COLO668 (cell line): ENCODE results near the gene HAUS1.
A peak's percentile ranks its signal among the peaks of the same experiment; 100 is the strongest.
"Not testable (repeated sequence)": the region's sequence is repeated elsewhere in the genome, so short reads cannot be mapped to it uniquely, and the experiment has no call there.

Experiments
- DNase-seq: peaks from one replicate; lab custom pipeline; 2025; ENCODE audit not compliant: unreplicated experiment; lab: John Stamatoyannopoulos, UW

The HAUS1 gene

DNA sequence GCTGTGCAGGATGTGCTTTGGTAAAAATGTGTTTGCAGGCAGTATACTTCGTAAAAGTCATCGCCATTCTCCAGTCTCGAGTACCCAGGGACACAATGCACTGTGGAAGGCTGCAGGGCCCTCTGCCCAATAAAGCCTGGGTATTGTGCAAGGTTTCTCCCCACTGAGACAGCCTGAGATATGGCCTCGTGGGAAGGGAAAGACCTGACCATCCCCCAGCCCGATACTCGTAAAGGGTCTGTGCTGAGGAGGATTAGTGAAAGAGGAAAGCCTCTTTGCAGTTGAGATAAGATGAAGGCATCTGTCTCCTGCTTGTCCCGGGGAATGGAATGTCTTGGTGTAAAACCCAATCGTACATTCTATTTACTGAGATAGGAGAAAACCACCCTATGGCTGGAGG, 15.7 kb upstream of the HAUS1 start:
- not testable (repeated sequence) for DNase-seq

DNA sequence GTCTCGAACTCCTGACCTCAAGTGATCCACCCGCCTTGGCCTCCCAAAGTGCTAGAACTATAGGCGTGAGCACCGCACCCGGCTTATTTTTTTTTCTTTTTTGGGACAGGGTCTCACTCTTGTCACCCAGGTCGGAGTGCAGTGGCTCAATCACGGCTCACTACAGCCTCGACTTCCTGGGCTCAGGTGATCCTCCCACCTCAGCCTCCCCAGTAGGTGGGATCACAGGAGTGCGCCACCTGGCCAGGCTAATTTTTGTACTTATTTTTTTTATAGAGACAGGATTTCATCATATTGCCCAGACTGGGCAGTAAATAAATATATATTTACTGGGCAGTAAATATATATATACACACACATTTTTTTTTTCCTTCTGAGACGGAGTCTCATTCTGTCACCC, 8.7 kb upstream of the HAUS1 start:
- DNase-seq = no peak

DNA sequence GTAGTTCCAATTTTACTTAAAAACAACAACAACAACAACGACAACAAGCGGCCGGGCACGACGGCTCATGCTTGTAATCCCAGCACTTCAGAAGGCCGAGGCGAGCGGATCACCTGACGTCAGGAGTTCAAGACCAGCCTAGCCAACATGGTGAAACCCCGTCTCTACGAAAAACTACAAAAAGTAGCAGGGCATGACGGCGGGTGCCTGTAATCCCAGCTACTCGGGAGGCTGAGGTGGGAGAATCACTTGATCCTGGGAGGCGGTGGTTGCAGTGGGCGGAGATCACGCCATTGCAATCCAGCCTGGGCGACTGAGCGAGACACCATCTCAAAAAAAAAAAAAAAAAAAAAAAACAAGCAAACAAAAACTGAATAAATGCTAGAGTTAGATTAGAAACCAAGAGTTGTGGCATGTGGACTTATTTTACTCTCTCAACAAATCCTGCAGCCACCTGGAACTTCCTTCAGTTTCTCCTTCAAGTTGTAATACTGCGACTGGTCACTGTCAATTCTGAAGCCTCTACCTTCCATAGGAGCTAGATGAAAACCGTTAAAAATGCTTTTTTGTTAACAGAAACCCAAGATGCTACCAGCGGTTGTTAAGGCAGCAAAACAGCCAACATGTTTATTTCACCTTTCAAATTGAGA, 7.4 kb upstream of the HAUS1 start:
- peak; percentile 35 for DNase-seq

DNA sequence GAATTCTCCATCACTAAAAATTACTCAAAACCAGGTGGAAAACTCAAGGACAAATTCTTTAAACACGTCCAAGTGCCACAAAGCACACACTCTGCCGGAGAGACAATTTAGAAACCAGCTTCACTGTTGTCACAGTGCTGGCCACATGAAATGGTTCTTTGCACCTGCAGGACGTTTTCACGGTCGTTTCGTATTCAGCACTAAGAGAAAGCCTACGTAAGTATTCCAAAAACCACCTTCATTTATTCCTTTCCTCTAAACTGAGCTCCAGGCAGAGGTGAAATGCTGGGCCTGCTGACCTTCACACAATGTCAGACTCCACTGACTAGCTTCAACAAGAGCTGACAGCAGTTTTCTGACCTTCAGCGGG, 6.8 kb upstream of the HAUS1 start:
- DNase-seq = no peak

DNA sequence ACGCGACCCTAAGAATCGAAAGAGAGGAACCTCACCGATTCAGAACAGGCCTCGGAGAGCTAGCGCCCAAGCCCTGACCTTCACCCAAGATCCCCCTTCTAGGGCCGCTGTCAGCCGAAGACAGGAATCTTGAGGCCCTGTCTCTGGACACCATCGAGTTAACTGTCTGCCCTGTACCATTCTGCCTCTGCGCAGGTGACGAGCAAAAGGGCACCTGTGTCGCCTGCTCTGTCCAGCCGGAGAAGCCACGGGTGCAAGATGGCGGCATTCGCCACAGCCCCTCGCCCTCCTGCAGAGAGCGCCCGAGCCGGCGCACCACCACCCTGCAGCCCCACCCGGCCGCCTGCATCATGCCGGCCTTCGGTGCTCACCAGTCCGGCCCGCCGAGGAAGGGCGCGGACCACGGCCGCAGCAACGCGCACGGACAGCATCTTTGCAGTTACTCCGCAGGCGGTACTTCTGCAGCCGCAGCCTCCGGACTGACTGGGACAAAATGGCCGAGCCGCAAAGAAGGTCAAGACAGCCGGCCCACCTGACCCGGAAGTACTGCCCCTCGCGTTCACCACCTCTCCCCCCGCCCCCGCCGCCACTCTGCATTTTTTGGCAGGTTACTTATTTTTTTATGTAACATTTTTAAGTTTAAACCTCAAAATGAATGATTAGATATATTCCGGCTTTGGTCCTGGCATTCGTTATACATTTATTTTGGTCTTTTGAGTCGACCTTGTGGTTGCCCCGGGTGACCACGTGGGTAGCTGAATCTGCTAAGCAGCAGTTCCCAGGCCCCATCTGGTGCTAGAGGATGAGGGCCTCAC, 6.2 kb upstream of the HAUS1 start, which contains the start of gene ATP5F1A:
TSS of gene ATP5F1A (minus strand) at position 496 of the 815 bp plus-strand sequence. CDS start at position 431, 65 bp downstream.
- peak; percentile 88 for DNase-seq

DNA sequence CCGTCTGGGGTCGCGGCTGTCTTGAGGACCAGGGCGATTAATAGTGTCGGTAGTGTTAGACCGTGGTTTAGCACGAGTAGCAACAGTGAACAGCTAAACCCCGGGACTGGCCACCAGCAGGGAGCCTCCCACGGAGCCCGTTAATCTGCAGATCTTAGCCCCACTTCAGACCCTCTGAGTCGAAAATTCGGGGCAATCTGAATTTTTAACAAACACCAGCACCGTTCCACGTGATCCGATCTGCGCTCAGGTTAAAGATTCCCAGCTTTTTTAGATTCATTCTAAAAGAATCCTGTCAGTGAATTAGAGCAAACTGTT, 5.6 kb upstream of the HAUS1 start:
- DNase-seq = no peak

DNA sequence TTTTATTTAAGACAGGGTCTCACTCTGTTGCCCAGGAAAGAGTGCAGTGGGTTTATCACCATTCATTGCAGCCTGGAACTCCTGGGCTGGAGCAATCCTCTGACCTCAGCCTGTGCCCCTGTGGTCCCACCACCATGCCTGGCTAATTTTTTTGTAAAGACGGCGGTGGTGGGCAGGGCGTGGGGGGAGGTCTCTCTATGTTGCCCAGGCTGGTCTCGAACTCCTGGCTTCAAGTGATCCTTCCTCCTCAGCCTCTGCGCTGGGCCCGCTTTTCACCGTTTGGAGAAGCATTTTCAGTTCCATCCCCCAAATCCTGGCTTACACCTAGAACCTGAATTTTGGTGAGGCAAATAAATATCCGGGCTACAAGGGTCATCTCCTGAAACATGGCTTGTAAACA, 4.7 kb upstream of the HAUS1 start:
- DNase-seq = no peak

DNA sequence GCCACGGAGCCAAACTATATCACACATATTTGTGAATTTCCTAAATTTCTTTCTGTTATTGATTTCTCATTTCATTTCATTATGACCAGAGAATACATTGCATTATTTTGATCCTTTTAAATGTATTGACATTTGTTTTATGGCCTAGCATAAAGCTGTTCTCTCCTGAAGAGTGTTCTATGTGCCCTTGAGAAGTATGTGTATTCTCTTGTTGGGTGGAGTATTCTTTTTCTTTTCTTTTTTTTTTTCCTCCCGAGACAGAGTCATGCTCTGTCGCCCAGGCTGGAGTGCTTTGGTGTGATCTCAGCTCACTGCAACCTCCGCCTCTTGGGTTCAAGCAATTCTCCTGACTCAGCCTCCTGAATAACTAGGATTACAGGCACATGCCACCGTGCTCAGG, 5.2 kb downstream of the HAUS1 start:
- no peak for DNase-seq

DNA sequence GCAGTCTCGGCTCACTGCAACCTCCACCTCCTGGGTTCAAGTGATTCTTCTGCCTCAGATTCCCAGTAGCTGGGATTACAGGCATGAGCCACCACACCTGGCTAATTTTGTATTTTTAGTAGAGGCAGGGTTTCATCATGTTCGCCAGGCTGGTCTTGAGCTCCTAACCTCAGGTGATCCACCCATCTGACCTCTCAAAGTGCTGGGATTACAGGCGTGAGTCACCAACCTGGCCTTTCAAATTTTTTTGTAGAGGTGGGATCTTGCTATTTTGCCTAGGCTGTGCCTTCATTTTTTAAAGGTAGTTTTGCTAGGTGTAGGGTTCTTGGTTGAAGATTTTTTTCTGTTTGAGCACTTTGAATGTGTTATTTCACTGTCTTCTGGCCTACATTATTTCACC, 6.2 kb downstream of the HAUS1 start:
- no peak for DNase-seq

DNA sequence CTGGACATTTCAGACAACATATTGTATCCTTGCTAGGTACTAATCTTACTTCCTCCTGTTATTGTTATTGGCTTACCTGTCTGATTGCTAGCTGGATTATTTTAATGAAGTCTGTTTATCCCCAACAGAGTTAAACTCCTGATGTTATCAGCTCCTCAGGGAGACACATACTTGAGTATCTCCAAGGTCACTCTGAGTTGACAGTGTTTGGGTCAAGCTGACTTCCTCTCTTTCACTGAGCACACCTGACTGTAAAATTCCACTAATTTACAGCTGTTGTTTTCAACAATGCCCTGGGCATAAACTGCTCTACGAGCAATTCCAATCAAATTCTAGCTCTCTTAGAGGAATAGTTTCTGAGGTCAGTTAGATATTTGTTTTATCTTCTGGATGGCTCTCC, 9.6 kb downstream of the HAUS1 start:
- no peak for DNase-seq

DNA sequence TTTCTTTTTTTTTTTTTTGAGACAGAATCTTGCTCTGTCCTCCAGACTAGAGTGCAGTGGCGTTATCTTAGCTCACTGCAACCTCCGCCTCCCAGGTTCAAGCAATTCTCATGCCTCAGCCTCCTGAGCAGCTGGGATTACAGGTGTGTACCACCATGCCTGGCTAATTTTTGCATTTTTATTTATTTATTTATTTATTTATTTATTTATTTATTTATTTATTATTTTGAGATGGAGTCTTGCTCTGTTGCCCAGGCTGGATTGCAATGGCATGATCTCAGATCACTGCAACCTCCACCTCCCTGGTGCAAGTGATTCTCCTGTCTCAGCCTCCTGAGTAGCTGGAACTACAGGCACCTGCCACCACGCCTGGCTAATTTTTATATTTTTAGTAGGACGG, 22.4 kb downstream of the HAUS1 start:
- DNase-seq = not testable (repeated sequence)

DNA sequence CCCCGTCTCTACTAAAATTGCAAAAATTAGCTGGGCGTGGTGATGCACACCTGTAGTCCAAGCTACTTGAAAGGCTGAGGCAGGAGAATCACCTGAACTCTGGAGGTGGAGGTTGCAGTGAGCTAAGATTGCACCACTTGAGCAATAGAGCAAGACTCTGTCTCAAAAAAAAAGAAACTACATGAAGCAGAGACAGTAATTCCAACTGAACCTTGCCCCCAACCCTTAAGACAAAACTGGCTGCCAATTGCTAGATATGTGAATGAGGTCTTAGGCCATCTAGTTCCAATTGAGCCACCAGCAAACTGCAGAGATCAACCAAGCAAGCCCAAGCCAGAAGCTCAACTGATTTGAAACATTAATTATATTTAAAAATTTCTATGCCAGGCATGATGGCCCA, 25.9 kb downstream of the HAUS1 start:
- no peak for DNase-seq

DNA sequence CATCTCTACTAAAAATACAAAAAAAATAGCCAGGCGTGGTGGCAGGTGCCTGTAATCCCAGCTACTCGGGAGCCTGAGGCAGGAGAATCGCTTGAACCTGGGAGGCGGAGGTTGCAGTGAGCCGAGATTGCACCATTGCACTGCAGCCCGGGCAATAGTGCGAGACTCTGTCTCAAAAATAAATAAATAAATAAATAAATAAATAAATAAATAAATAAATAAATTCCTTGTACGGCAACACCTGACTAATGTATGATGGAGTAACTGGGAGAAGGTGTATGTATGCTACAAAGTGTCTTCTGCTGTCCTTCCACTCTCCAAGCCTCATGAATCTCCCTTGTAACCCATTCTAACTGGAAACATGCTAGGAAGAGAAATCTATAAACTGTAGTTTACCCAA, 26.4 kb downstream of the HAUS1 start:
- not testable (repeated sequence) for DNase-seq

DNA sequence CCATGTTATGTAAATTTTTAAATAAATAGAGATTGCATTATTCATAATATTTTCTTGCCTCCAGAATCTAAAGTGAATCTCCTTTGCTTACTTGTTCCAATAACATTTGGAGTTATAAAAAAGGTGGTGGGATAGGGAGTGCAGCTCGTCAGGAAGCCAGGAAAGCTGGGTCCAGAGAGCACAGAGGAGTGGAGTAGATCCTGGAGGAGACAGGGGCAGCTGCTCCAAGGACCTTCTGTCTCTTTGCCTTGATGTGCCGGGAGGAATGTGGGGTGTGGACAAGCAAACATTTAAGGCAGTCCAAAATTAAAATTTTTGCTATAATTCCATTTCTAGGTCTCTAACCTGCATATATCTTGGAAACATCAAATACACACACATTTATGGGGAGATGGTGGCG, 29.3 kb downstream of the HAUS1 start:
- DNase-seq = no peak

DNA sequence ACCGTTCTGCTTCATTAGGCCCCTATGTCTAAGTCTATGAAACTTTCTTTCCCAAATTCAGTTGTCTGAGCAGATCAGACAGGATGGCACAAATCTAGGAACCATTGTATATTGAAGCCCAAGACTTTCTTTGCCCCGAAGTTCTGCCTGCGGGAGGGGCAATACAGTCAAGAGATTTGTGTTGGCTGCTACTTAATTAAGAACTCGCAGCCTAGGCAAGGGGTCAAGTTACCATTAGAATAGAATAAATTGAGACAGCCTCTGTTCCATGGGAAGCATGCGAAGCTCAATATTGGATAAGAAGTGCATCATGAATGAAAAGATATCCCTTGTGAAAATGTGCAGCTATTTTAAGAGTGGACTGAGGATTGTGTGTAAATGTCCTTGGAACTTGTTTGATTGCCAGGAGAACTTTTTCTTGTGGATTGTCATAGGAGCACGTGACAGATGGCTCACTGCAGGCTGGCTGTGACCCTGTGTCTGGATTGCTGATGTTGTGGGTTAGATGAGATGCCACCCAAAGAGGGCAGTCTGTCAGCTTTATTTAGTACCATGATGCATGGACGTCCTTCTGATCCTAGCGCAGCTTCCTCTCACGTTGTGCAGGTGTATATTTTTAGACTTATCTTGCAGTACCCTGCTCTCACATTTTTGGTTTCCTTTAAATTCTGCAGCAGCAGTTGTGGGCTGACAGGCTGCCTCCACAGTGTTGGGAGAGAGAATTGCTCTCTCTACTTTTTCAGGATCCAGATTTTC, 30.9 kb downstream of the HAUS1 start:
- no peak for DNase-seq

DNA sequence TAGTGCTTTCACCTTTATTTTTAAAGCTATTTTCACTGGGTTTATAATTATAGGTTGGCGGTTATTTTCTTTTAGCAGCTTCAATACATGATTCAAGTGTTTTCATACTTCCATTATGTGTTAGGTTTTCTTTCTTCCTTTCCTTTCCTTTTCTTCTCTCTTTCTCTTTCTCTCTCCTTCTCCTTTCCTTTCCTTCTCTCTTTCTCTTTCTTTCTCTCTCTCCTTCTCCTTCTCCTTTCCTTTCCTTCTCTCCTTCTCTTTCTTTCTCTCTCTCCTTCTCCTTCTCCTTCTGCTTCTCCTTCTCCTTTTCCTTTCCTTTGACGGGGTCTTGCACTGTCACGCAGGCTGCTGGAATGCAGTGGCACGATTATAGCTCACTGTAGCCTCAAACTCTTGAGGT, 36.0 kb downstream of the HAUS1 start:
- no peak for DNase-seq

DNA sequence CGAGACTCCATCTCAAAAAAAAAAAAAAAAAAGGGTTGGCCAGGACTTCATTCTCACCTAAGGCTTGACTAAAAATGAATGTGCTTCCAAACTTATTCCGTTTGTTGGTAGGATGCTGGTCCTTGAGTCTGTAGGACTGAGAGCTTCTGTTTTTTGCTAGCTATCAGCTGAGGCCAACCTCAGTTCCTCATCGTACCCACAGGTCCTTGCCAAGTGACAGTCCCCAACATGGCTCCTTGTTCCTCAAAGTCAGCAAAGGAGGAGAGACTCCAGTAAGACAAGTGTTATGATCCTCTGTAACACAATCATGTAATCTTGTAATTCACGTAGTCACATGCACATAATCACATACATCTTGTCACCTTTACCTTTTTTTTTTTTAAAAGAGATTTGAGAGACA, 37.0 kb downstream of the HAUS1 start:
- no peak for DNase-seq

DNA sequence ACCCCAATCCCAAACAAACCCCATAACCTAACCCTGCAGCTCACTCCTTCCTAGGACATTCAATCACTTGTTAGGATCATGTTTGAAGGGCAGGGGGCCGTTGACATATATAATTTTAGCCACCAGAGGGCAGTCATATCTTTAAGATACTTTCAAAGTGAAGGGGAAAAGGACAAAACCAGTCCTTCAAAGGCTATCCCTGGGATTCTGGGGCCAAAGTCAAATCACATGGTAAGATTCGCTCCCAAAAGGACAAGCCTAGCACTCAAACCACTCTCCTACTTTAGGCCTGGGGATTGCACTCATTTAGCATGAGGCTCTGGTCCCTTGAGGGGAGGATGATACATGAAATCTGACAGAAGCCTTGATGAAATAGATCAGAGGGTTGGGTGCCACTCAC, 44.6 kb downstream of the HAUS1 start:
- peak; percentile 42 for DNase-seq

DNA sequence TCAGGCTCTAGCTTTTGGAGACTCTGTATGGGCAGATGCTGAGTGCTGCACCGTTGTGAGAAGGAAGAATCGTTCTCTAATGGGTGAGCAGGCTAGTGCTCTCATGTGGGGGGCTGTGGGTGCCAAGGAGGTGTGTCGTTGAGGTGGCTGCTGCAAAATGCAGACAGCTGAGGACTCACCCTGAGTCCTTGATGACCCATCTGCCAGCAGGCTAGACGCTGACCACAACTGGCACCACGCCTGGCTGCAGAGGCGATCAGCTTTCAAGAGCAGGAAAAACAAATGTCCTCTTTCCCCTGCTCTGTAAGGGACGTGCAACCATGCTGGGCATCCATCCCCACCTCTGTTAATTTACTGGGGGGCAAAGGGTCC, 48.2 kb downstream of the HAUS1 start:
- peak; percentile 35 for DNase-seq

DNA sequence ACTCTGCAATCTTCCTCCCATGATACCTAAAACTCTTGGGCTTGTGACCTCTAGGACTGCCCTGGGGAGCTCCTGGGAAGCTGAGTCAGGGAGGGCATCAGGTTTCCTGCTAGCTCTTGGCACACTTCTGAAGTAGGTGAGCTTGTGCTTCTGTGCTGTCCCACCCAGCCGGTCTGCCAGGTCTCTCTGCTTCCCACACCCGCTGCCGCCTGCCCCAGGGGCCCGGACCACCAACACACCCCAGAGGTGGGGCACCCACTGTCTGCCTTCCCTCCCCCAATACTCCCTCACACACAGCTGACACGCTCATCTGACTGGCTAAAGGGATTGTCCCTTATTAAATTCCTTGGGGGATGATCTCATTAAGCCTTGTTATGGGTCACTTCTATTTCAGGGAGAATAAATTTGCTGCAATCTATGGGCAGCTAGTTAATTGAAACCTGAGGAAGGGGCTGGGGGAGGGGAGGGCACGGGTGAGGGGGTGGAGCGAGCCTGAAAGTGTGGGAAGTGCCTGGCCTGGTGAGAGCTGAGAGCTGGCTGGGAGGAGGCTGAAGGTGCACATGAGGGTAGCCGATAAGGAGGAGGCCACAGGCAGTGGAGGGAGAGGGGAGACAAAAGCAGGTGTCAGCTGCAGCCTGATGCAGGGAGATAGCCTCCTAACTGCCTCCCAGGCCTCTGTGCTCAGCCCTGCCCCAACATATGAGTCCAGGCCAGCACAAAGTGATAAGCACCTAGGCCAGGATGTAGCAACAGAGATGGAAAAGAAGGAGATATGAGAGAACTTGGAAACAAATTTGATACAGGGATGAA, 48.8 kb downstream of the HAUS1 start:
- DNase-seq = no peak

DNA sequence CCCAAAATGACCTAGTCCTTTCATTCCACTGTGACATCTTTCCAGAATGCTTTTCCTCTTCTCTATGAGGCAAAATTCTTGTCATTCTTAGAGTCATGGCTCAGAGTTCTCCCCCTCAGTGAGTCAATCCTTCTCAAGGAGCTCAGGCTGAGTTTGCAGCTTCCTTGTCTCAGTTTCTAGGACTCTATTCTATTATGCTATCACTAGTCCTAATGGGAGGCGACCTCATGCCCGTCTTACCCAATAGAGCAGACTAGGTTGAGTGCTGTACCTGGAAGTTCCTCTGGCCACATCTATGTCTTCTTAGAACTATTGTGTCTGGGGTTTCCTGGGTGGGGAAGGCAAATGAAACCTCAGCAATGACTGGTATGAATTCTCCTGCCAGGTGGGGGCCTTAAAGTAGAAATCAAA, 51.5 kb downstream of the HAUS1 start:
- no peak for DNase-seq
